ENCODE measurements around the gene PRPSAP1.

DNA sequence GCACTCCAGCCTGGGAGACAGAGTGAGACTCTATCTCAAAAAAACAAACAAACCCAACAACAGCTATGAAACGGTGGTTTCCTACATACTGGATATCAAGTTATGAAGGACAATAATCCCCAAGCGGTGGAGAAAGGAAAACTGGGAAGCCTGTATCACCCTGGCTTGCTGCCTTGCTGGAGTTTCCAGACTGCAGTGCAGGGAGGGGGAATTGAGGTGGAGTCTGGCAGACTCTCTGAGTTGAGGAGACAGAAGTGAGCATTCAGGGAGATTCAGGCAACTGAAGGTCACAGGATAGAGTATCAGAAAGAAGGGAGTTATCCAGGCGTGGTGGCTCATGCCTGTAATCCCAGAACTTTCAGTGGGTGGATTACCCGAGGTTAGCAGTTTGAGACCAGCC lies 57.5 kb downstream of the PRPSAP1 start:
- TF ChIP-seq POLR2A (IDR thresholded peaks at IDR 0.05) (no peak), CTCF (IDR thresholded peaks at IDR 0.05) (no peak)
